ENCODE data around the gene CNOT6L. TPM values are rescaled to one million over a fixed set of nuclear protein-coding genes. Genes with fewer than 3 reads are reported as not detected.

The CNOT6L gene
- total RNA-seq, 1 experiment from 2014 or later: 1.9 TPM

Other genes starting within 250 kb of the CNOT6L start
- gene CXCL13, start 213.5 kb downstream of the CNOT6L start, total RNA-seq (2014; rRNA removed; shearing (Covaris generic); ENCODE audit: low replicate concordance): not detected in 2 replicates
- 43.6 and 46.3 TPM in 2 replicates for gene MRPL1, start 43.5 kb upstream of the CNOT6L start, total RNA-seq (2014; rRNA removed; shearing (Covaris generic); ENCODE audit: low replicate concordance)
- gene FRAS1, start 238.0 kb upstream of the CNOT6L start, total RNA-seq (2014; rRNA removed; shearing (Covaris generic); ENCODE audit: low replicate concordance): 0.02 and 0.03 TPM in 2 replicates